K562 (cell line): ENCODE results near the gene LEPROT. TPM values are rescaled to one million over a fixed set of nuclear protein-coding genes. Genes with fewer than 3 reads are reported as not detected.

Experiments used
- BCL6 ChIP-seq: fragments of 250-450 bp; sonication (Bioruptor Pico); IDR thresholded peaks from 2 replicates; pipeline ENCODE4 v1.4.0; 2020
- DIDO1 ChIP-seq: fragments of 450-650 bp; IDR thresholded peaks from 2 replicates; pipeline ENCODE4 v1.6.1; 2016; ENCODE audit warnings: low read depth, missing biosample characterization, missing genetic modification characterization
- ELF4 ChIP-seq: fragments of 450-650 bp; formaldehyde crosslinking; IDR thresholded peaks from 2 replicates; pipeline ENCODE4 v1.4.0; 2022; ENCODE audit warnings: missing genetic modification characterization
- FOXK1 ChIP-seq: sonication (generic); formaldehyde crosslinking; IDR thresholded peaks from 2 replicates; pipeline ENCODE4 v1.8.0; 2022; ENCODE audit warnings: missing genetic modification reagents, mild to moderate bottlenecking, borderline replicate concordance
- HNRNPK ChIP-seq: fragments of 200-400 bp; formaldehyde crosslinking; IDR thresholded peaks from one replicate; pipeline ENCODE4 v1.6.1; 2018; ENCODE audit warnings: mild to moderate bottlenecking, low read depth, low read length; ENCODE audit not compliant: poor library complexity, severe bottlenecking
- KDM2B ChIP-seq: fragments of 250-450 bp; sonication (Bioruptor Pico); IDR thresholded peaks from 2 replicates; pipeline ENCODE4 v1.8.0; 2021; ENCODE audit warnings: mild to moderate bottlenecking, moderate library complexity
- MEF2A ChIP-seq: IDR thresholded peaks from 2 replicates; pipeline ENCODE4 v1.6.1; 2011; ENCODE audit warnings: low read depth, mild to moderate bottlenecking, low read length, moderate library complexity; ENCODE audit not compliant: control insufficient read depth
- MTA2 ChIP-seq: fragments of 450-650 bp; IDR thresholded peaks from 2 replicates; pipeline ENCODE4 v1.6.1; 2016; ENCODE audit warnings: low read depth
- POLR2H ChIP-seq: IDR thresholded peaks from 2 replicates; pipeline ENCODE4 v1.6.1; 2016; ENCODE audit warnings: missing genetic modification characterization, low read depth, mild to moderate bottlenecking, control low read depth, missing compliant biosample characterization, moderate library complexity
- SMAD3 ChIP-seq: fragments of 450-650 bp; formaldehyde crosslinking; conservative IDR thresholded peaks from 2 replicates; pipeline ENCODE4 v1.4.0; 2020; ENCODE audit warnings: mild to moderate bottlenecking
- TAF15 ChIP-seq: fragments of 200-400 bp; formaldehyde crosslinking; IDR thresholded peaks from 2 replicates; pipeline ENCODE4 v1.6.1; 2017; ENCODE audit warnings: mild to moderate bottlenecking, low read depth, low read length, moderate library complexity
- ZNF184 ChIP-seq: sonication (generic); formaldehyde crosslinking; IDR thresholded peaks from 2 replicates; pipeline ENCODE4 v1.5.0; 2020; ENCODE audit warnings: missing genetic modification reagents
- ZNF263 ChIP-seq: sonication (generic); formaldehyde crosslinking; IDR thresholded peaks from 2 replicates; pipeline ENCODE4 v1.8.0; 2022; ENCODE audit warnings: mild to moderate bottlenecking, missing genetic modification reagents, borderline replicate concordance
- ZNF79 ChIP-seq: fragments of 250-450 bp; sonication (Bioruptor Pico); IDR thresholded peaks from 2 replicates; pipeline ENCODE4 v1.4.0; 2020; ENCODE audit warnings: low read depth, mild to moderate bottlenecking, moderate library complexity
- polyA plus RNA-seq, 8 experiments: library from polyadenylated mRNA; depleted of rRNA in 4 of 8; stranded (reverse) in 5 of 8; unstranded in 3 of 8; fragments of >200 nt; fragmentation: Nextera tagmentation in 2 of 8; fragmentation: Illumina TruSeq in 1 of 8; extraction: Ambion mirVana in 2 of 8; extraction: Trizol in 1 of 8; gene quantifications; 2 replicates each; pipeline versions ENCODE4 v1.2.1 to v1.2.3, GENCODE V29; 2011 to 2014; ENCODE audit warnings: inconsistent platforms in 1 of 8, missing spikeins in 1 of 8
- total RNA-seq, 7 experiments: library from RNA; depleted of rRNA in 6 of 7; stranded (reverse); fragments of >200 nt in 6 of 7; fragmentation: Illumina TruSeq in 2 of 7; extraction: Trizol in 2 of 7; gene quantifications; 2 replicates each; pipeline versions ENCODE4 v1.2.1 to v1.2.3, GENCODE V29; 2011 to 2021; ENCODE audit warnings: low replicate concordance in 1 of 7
- TF ChIP-seq, protein P1 (sequence below): fragments of 450-650 bp; formaldehyde crosslinking; IDR thresholded peaks from 2 replicates; pipeline ENCODE4 v1.4.0; 2022; ENCODE audit warnings: missing genetic modification characterization
- TF ChIP-seq, protein P2 (sequence below): sonication (generic); formaldehyde crosslinking; IDR thresholded peaks from 2 replicates; pipeline ENCODE4 v1.5.0; 2020; ENCODE audit warnings: missing genetic modification reagents
- TF ChIP-seq, protein P3 (sequence below): fragments of 450-650 bp; conservative IDR thresholded peaks from 2 replicates; pipeline ENCODE4 v1.6.1; 2016; ENCODE audit warnings: missing genetic modification characterization, low read depth, mild to moderate bottlenecking, missing compliant biosample characterization, moderate library complexity
- TF ChIP-seq, protein P4 (sequence below): sonication (generic); formaldehyde crosslinking; IDR thresholded peaks from 2 replicates; pipeline ENCODE4 v1.8.0; 2022; ENCODE audit warnings: mild to moderate bottlenecking, missing genetic modification reagents
- TF ChIP-seq, protein P5 (sequence below): fragments of 250-450 bp; sonication (Bioruptor Pico); IDR thresholded peaks from 2 replicates; pipeline ENCODE4 v1.8.0; 2021; ENCODE audit warnings: mild to moderate bottlenecking, moderate library complexity
- TF ChIP-seq, protein P6 (sequence below), 3 experiments: fragments of 200-800 bp in 1 of 3; sonication (Bioruptor generic) in 1 of 3; sonication (generic) in 1 of 3; formaldehyde crosslinking in 1 of 3; IDR thresholded peaks; 2 replicates each; pipeline versions ENCODE4 v1.6.1 to v1.8.0; 2016 to 2022; ENCODE audit warnings: mild to moderate bottlenecking in 2 of 3, missing compliant biosample characterization in 2 of 3, missing genetic modification characterization in 2 of 3, missing genetic modification reagents in 1 of 3

LEPROT gene
- total and polyA plus RNA-seq, 9 of the 15 experiments (the other 6 are each of a cell fraction or from before 2014, with no cell fraction given): 28.1 to 97.5 (median 45.8) TPM

DNA sequence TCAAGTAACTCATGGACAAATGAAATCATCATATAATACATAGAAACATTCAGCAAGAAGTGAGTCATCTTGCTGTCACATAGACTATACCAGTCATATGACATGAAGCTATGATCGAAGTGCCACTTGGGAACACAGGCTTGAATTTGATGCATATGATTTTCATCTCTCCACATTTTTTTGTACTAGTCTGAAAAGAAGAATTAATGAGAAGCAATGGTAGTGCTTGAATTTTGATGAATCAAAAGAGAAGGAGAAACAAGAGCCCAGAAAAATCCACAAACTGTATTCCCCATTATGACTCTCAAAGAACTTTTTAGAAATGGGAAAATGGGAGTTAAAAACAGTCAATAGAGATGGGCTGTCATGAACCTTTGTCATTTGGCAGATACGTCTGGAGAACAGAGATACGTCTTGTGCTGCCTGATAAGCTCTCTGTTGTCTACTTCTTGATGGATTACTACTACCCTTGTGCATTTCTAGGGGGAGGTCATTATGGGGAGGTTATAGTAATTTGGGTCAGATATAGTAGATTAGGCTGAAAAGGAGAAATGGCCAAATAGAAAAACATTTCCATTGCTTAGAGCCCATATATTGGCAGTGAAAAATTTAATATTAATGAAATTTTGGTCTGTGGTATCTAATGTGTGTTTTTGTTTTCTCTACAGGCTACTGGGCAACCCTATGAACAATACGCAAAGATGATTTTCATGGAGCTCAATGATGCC lies 8.0 kb upstream of the LEPROT start (continued):
- TF ChIP-seq ZNF263 (CRISPR knock-in tag) (no peak), POLR2H (tag) (peak; percentile 59), MTA2 (peak; percentile 98), DIDO1 (tag) (no peak), SMAD3 (CRISPR knock-in tag) (peak; percentile 82), HNRNPK (no peak), TAF15 (no peak), FOXK1 (CRISPR knock-in tag) (no peak), KDM2B (CRISPR knock-in tag) (no peak), BCL6 (no peak), MEF2A (no peak), ZNF184 (CRISPR knock-in tag) (no peak), ZNF79 (CRISPR knock-in tag) (no peak), ELF4 (CRISPR knock-in tag) (peak; percentile 86)
- TF ChIP-seq, protein P1, sequence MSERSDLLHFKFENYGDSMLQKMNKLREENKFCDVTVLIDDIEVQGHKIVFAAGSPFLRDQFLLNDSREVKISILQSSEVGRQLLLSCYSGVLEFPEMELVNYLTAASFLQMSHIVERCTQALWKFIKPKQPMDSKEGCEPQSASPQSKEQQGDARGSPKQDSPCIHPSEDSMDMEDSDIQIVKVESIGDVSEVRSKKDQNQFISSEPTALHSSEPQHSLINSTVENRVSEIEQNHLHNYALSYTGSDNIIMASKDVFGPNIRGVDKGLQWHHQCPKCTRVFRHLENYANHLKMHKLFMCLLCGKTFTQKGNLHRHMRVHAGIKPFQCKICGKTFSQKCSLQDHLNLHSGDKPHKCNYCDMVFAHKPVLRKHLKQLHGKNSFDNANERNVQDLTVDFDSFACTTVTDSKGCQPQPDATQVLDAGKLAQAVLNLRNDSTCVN (CRISPR knock-in tag): no peak; the same call in 1 of the 2 replicates
- TF ChIP-seq, protein P2, sequence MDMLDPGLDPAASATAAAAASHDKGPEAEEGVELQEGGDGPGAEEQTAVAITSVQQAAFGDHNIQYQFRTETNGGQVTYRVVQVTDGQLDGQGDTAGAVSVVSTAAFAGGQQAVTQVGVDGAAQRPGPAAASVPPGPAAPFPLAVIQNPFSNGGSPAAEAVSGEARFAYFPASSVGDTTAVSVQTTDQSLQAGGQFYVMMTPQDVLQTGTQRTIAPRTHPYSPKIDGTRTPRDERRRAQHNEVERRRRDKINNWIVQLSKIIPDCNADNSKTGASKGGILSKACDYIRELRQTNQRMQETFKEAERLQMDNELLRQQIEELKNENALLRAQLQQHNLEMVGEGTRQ (CRISPR knock-in tag): no peak
- TF ChIP-seq, protein P3, sequence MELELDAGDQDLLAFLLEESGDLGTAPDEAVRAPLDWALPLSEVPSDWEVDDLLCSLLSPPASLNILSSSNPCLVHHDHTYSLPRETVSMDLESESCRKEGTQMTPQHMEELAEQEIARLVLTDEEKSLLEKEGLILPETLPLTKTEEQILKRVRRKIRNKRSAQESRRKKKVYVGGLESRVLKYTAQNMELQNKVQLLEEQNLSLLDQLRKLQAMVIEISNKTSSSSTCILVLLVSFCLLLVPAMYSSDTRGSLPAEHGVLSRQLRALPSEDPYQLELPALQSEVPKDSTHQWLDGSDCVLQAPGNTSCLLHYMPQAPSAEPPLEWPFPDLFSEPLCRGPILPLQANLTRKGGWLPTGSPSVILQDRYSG (tag): no peak; the same call in 1 of the 2 replicates
- TF ChIP-seq, protein P4, sequence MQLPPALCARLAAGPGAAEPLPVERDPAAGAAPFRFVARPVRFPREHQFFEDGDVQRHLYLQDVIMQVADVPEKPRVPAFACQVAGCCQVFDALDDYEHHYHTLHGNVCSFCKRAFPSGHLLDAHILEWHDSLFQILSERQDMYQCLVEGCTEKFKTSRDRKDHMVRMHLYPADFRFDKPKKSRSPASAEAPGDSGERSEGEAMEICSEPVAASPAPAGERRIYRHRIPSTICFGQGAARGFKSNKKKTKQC (CRISPR knock-in tag): no peak
- TF ChIP-seq, protein P5, sequence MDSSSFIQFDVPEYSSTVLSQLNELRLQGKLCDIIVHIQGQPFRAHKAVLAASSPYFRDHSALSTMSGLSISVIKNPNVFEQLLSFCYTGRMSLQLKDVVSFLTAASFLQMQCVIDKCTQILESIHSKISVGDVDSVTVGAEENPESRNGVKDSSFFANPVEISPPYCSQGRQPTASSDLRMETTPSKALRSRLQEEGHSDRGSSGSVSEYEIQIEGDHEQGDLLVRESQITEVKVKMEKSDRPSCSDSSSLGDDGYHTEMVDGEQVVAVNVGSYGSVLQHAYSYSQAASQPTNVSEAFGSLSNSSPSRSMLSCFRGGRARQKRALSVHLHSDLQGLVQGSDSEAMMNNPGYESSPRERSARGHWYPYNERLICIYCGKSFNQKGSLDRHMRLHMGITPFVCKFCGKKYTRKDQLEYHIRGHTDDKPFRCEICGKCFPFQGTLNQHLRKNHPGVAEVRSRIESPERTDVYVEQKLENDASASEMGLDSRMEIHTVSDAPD (CRISPR knock-in tag): peak; percentile 35; the same call in 1 of the 2 replicates
- TF ChIP-seq, protein P6, sequence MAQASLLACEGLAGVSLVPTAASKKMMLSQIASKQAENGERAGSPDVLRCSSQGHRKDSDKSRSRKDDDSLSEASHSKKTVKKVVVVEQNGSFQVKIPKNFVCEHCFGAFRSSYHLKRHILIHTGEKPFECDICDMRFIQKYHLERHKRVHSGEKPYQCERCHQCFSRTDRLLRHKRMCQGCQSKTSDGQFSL (CRISPR knock-in tag; IDR thresholded peaks at IDR 0.05): no peak
- TF ChIP-seq, protein P6 (tag; IDR thresholded peaks at IDR 0.05): no peak
